MM.1S (cell line): ENCODE measurements around the gene TMEM109.

Experiments
- DNase-seq: peaks from one replicate; pipeline ENCODE4 v3.0.0-alpha.2; 2015
- H2AFZ ChIP-seq: fragments of 300-600 bp; sonication (generic); 2 replicates; pipeline ENCODE4 v1.6.0; 2016; ENCODE audit warnings: antibody characterized with exemption, low read length
- H3F3A ChIP-seq: fragments of 300-600 bp; sonication (generic); 2 replicates; pipeline ENCODE4 v1.6.1; 2016; ENCODE audit warnings: mild to moderate bottlenecking, antibody characterized with exemption, low read length, moderate library complexity, mixed read lengths; ENCODE audit not compliant: insufficient read depth
- H3K27ac ChIP-seq: fragments of 300-600 bp; sonication (generic); 2 replicates; pipeline ENCODE4 v1.5.1; 2016; ENCODE audit warnings: mild to moderate bottlenecking, low read length
- H3K27me3 ChIP-seq: fragments of 300-600 bp; sonication (generic); replicated peaks from 2 replicates; pipeline ENCODE4 v1.6.0; 2016; ENCODE audit warnings: low read length; ENCODE audit not compliant: insufficient read depth
- H3K36me3 ChIP-seq: fragments of 300-600 bp; sonication (generic); replicated peaks from 2 replicates; pipeline ENCODE4 v1.6.1; 2016; ENCODE audit warnings: mild to moderate bottlenecking, low read length, mixed read lengths; ENCODE audit not compliant: insufficient read depth
- H3K4me1 ChIP-seq: fragments of 300-600 bp; sonication (generic); 2 replicates; pipeline ENCODE4 v1.6.1; 2016; ENCODE audit warnings: low read length, mixed read lengths
- H3K4me2 ChIP-seq: fragments of 300-600 bp; sonication (generic); 2 replicates; pipeline ENCODE4 v1.6.0; 2016; ENCODE audit warnings: low read depth, low read length
- H3K4me3 ChIP-seq: fragments of 300-600 bp; sonication (generic); 2 replicates; pipeline ENCODE4 v1.5.1; 2016; ENCODE audit warnings: low read length, mixed read lengths
- H3K79me2 ChIP-seq: fragments of 300-600 bp; sonication (generic); 2 replicates; pipeline ENCODE4 v1.6.1; 2016; ENCODE audit warnings: mixed run types, low read length, mixed read lengths
- H3K9ac ChIP-seq: fragments of 300-600 bp; sonication (generic); 2 replicates; pipeline ENCODE4 v1.6.1; 2016; ENCODE audit warnings: low read length, mixed read lengths
- H3K9me2 ChIP-seq: fragments of 300-600 bp; sonication (generic); replicated peaks from 2 replicates; pipeline ENCODE4 v1.6.1; 2016; ENCODE audit warnings: mild to moderate bottlenecking, low read length, mixed read lengths; ENCODE audit not compliant: insufficient read depth
- H3K9me3 ChIP-seq: fragments of 300-600 bp; sonication (generic); replicated peaks from 2 replicates; pipeline ENCODE4 v1.6.1; 2016; ENCODE audit warnings: mild to moderate bottlenecking, low read length, mixed read lengths; ENCODE audit not compliant: insufficient read depth
- H4K20me1 ChIP-seq: fragments of 300-600 bp; sonication (generic); 2 replicates; pipeline ENCODE4 v1.6.1; 2016; ENCODE audit warnings: mild to moderate bottlenecking, low read length, moderate library complexity, mixed read lengths; ENCODE audit not compliant: insufficient read depth
- EZH2 ChIP-seq: fragments of 300-600 bp; sonication (generic); optimal IDR thresholded peaks from 2 replicates; pipeline ENCODE3; 2017; ENCODE audit warnings: low read depth, mild to moderate bottlenecking, antibody characterized with exemption, low read length, mixed read lengths
- EZH2phosphoT487 ChIP-seq: fragments of 300-600 bp; sonication (generic); IDR thresholded peaks from 2 replicates; pipeline ENCODE4 v1.6.1; 2018; ENCODE audit warnings: antibody characterized with exemption, low read length
- TF ChIP-seq, protein P1 (sequence below): fragments of 300-600 bp; sonication (generic); IDR thresholded peaks from 2 replicates; pipeline ENCODE4 v1.5.1; 2016; ENCODE audit warnings: antibody characterized with exemption, low read length, mixed read lengths

Gene TMEM109

DNA sequence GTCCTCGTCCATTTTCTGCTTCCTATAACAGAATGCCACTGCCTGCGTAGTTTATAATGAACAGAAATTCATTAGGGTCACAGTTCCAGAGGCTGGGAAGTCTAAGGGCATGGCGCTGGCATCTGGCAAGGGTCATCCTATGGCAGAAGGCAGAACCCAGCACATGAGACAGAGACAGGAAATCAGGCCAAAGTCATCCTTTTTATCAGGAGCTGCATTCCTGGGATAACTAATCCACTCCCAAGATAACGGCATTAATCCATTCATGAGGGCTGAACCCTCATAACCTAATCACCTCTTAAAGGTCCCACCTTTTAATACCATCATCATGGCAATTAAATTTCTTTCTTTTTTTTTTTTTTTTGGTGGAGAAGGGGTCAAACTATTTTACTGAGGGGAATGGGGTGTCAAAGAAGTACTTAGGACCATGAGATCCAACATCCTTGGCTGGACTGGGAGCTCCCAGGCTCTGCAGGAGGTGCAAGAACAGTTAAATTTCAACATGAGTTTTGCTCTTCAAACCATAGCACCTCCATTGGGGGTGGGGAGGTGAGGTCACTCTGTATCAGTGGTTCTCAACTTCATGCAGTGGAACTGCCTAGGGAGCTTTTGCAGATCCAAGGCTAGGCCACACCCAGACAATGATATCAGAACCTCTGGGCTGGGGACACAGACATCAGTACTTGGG is 4.4 kb downstream of the TMEM109 start:
- Histone ChIP-seq H4K20me1 (peaks cover 42% of the 10 kb centered on the region), H3K4me1 (peaks cover 26% of the 10 kb centered on the region), H3K9ac (no peak overlapping the region), H3K36me3 (peaks cover 11% of the 10 kb centered on the region), H3K9me3 (no peaks in the 10 kb centered on the region), H3K4me3 (no peak overlapping the region), H3K9me2 (no peaks in the 10 kb centered on the region), H3K27me3 (no peaks in the 10 kb centered on the region), H3K27ac (no peak overlapping the region), H3F3A (peaks cover 28% of the 10 kb centered on the region), H3K4me2 (no peak overlapping the region), H3K79me2 (peaks cover 69% of the 10 kb centered on the region), H2AFZ (no peak overlapping the region)
- TF ChIP-seq EZH2 (no peak), EZH2phosphoT487 (no peak)
- TF ChIP-seq, protein P1, sequence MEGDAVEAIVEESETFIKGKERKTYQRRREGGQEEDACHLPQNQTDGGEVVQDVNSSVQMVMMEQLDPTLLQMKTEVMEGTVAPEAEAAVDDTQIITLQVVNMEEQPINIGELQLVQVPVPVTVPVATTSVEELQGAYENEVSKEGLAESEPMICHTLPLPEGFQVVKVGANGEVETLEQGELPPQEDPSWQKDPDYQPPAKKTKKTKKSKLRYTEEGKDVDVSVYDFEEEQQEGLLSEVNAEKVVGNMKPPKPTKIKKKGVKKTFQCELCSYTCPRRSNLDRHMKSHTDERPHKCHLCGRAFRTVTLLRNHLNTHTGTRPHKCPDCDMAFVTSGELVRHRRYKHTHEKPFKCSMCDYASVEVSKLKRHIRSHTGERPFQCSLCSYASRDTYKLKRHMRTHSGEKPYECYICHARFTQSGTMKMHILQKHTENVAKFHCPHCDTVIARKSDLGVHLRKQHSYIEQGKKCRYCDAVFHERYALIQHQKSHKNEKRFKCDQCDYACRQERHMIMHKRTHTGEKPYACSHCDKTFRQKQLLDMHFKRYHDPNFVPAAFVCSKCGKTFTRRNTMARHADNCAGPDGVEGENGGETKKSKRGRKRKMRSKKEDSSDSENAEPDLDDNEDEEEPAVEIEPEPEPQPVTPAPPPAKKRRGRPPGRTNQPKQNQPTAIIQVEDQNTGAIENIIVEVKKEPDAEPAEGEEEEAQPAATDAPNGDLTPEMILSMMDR, result no peak
- DNase-seq, result no peak

DNA sequence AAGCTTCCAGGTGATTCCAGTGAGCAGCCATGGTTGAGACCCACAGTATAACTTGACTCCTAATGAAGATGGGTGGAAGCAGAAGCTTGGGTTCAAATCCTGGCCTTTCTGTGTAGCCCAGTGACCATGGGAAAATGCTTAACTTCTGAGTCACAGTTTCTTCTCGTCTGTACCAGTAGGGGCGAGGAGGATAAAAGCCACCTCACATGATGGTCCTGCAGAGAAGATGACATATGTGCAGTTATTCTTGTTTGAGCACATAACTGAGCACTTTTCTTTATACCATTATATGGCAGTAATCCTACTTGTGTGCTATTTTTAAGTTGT is 4.9 kb downstream of the TMEM109 start:
- Histone ChIP-seq H3K36me3 (peaks cover 11% of the 10 kb centered on the region), H4K20me1 (peaks cover 45% of the 10 kb centered on the region), H3K4me2 (no peak overlapping the region)

DNA sequence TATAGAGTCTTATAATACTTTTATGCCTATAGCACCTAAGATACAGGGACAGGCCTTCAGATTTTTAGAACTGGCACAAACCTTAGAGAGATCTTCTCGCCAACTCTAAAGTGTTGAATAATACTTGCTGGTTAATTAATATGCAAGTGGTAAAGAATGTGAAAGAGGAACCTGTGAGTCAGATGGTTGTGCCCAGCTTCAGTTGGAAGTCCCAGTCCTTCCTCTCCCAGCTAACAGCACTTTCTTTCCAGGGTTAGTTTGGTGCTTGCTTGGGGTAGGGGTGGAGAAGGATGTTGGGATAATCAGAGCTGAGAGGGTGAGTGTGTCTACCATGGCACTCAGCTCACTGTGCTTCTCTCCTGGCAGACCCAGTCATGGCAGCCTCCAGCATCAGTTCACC is 5.4 kb downstream of the TMEM109 start:
- Histone ChIP-seq H3K9ac (no peak overlapping the region), H3K27ac (no peak overlapping the region), H3K36me3 (peaks cover 11% of the 10 kb centered on the region), H3K4me3 (no peak overlapping the region), H3F3A (peaks cover 29% of the 10 kb centered on the region), H3K9me2 (no peaks in the 10 kb centered on the region), H4K20me1 (peaks cover 45% of the 10 kb centered on the region), H3K4me1 (peaks cover 25% of the 10 kb centered on the region), H3K9me3 (no peaks in the 10 kb centered on the region), H3K27me3 (0 out of 2 replicates have a peak, but pooled peaks cover 4% of the 10 kb centered on the region), H3K79me2 (peaks cover 65% of the 10 kb centered on the region), H3K4me2 (no peak overlapping the region), H2AFZ (no peak overlapping the region)
- TF ChIP-seq, protein P1, result no peak
- no peak for TF ChIP-seq EZH2phosphoT487
- no peak for TF ChIP-seq EZH2
- no peak for DNase-seq

More for the DNA sequence above, 4.9 kb downstream of the TMEM109 start:
- no peak overlapping the region for H3K27ac ChIP-seq
- no peak overlapping the region for H2AFZ ChIP-seq
- H3K4me1 ChIP-seq, result peaks cover 25% of the 10 kb centered on the region
- H3K4me3 ChIP-seq, result no peak overlapping the region
- DNase-seq, result no peak
- peaks cover 69% of the 10 kb centered on the region for H3K79me2 ChIP-seq
- H3K27me3 ChIP-seq, result 0 out of 2 replicates have a peak, but pooled peaks cover under 1% of the 10 kb centered on the region
- H3K9me3 ChIP-seq, result no peaks in the 10 kb centered on the region
- TF ChIP-seq EZH2 (no peak), EZH2phosphoT487 (no peak)
- TF ChIP-seq, protein P1, result no peak
- peaks cover 29% of the 10 kb centered on the region for H3F3A ChIP-seq
- no peaks in the 10 kb centered on the region for H3K9me2 ChIP-seq
- no peak overlapping the region for H3K9ac ChIP-seq
